M059J (cell line): ENCODE measurements around the gene ATXN7L1. TPM values are rescaled to one million over a fixed set of nuclear protein-coding genes. Genes with fewer than 3 reads are reported as not detected.
A peak's percentile ranks its signal among the peaks of the same experiment; 100 is the strongest.
"Not testable (repeated sequence)": the region's sequence is repeated elsewhere in the genome, so short reads cannot be mapped to it uniquely, and the experiment has no call there.

Experiments used
- DNase-seq: peaks from one replicate; pipeline ENCODE4 v3.0.0-alpha.2; 2012; ENCODE audit warnings: low read depth
- total RNA-seq: library from RNA; depleted of rRNA; stranded (reverse); fragments of >200 nt; shearing (Covaris generic); gene quantifications from 2 replicates; pipeline ENCODE4 v1.2.3, GENCODE V29; 2014

ATXN7L1 gene
- total RNA-seq, 1 experiment from 2014 or later = 7.7 TPM

GRCh38 chr7:105744258-105744657 lies 132.1 kb downstream of the ATXN7L1 start:
- no peak for DNase-seq

GRCh38 chr7:105743351-105744090 lies 132.9 kb downstream of the ATXN7L1 start:
- DNase-seq = no peak

GRCh38 chr7:105742787-105743186 lies 133.6 kb downstream of the ATXN7L1 start:
- no peak for DNase-seq

- no peak for DNase-seq
Measured at GRCh38 chr7:105741982-105742381, 134.4 kb downstream of the ATXN7L1 start.

- DNase-seq = no peak
Measured at GRCh38 chr7:105738133-105738532, 138.3 kb downstream of the ATXN7L1 start.

- DNase-seq = peak; percentile 56
Measured at GRCh38 chr7:105734233-105734632, 142.2 kb downstream of the ATXN7L1 start.

- no peak for DNase-seq
Measured at GRCh38 chr7:105731042-105731441, 145.4 kb downstream of the ATXN7L1 start.

GRCh38 chr7:105728028-105728427 lies 148.4 kb downstream of the ATXN7L1 start:
- no peak for DNase-seq

GRCh38 chr7:105724688-105725087 lies 151.7 kb downstream of the ATXN7L1 start:
- no peak for DNase-seq

- DNase-seq = no peak
Measured at GRCh38 chr7:105723572-105723971, 152.8 kb downstream of the ATXN7L1 start.

- DNase-seq = no peak
Measured at GRCh38 chr7:105721571-105722104, 154.8 kb downstream of the ATXN7L1 start.

GRCh38 chr7:105719919-105720318 lies 156.5 kb downstream of the ATXN7L1 start:
- no peak for DNase-seq

- DNase-seq = no peak
Measured at GRCh38 chr7:105719395-105719794, 157.0 kb downstream of the ATXN7L1 start.

GRCh38 chr7:105718511-105718925 lies 157.9 kb downstream of the ATXN7L1 start:
- DNase-seq = peak; percentile 35

- DNase-seq = no peak
Measured at GRCh38 chr7:105715528-105715927, 160.9 kb downstream of the ATXN7L1 start.

- DNase-seq = peak; percentile 40
Measured at GRCh38 chr7:105713488-105714465, 162.6 kb downstream of the ATXN7L1 start.

- DNase-seq = no peak
Measured at GRCh38 chr7:105712877-105713276, 163.5 kb downstream of the ATXN7L1 start.

GRCh38 chr7:105711726-105712402 lies 164.5 kb downstream of the ATXN7L1 start:
- DNase-seq = no peak

GRCh38 chr7:105710720-105711119 lies 165.7 kb downstream of the ATXN7L1 start:
- not testable (repeated sequence) for DNase-seq

- no peak for DNase-seq
Measured at GRCh38 chr7:105708763-105709080, 167.7 kb downstream of the ATXN7L1 start.

- no peak for DNase-seq
Measured at GRCh38 chr7:105707967-105708762, 168.2 kb downstream of the ATXN7L1 start.
